Measurements from ENCODE around the gene TEX22.

TEX22 gene

GRCh38 chr14:105392131-105393090 lies 5.9 kb upstream of the TEX22 start:
- H3K9ac ChIP-seq (ENCODE audit: low read length): no peak overlapping the region
- H4K91ac ChIP-seq (ENCODE audit: low read length): no peak overlapping the region
- H2BK5ac ChIP-seq (ENCODE audit: low read depth, low read length, poor library complexity, severe bottlenecking): no peak overlapping the region
- 95% methylated on average over 40 of the region's 40 CpGs for WGBS
- H3K9me3 ChIP-seq (ENCODE audit: control insufficient read depth, low read length): no peaks in the 10 kb centered on the region
- no peak overlapping the region for H2BK120ac ChIP-seq (ENCODE audit: low read depth, low read length)
- H3K14ac ChIP-seq (ENCODE audit: low read length in 2 of 2): no peak overlapping the region
- no peak overlapping the region for H3K27ac ChIP-seq (ENCODE audit: low read length, poor library complexity, severe bottlenecking)
- no peak overlapping the region for H3K4ac ChIP-seq (ENCODE audit: low read depth in 1 of 2, low read length in 2 of 2)
- H2AFZ ChIP-seq (ENCODE audit: low read depth, low read length): no peak overlapping the region
- peak overlapping the region in 1 of 2 experiments; percentile 16 for H3K4me3 ChIP-seq (ENCODE audit: insufficient read depth in 1 of 2, low read depth in 1 of 2, low read length in 2 of 2)
- H3K27me3 ChIP-seq (ENCODE audit: control insufficient read depth in 1 of 2, insufficient read depth in 1 of 2, low read length in 2 of 2): no peaks in the 10 kb centered on the region
- no peak overlapping the region for H3K4me2 ChIP-seq (ENCODE audit: low read length, poor library complexity, severe bottlenecking)
- no peak overlapping the region for H4K8ac ChIP-seq (ENCODE audit: low read length)
- H2AK5ac ChIP-seq (ENCODE audit: low read length, severe bottlenecking): no peak overlapping the region
- H3K36me3 ChIP-seq (ENCODE audit: control insufficient read depth in 1 of 2, insufficient read depth in 2 of 2, low read depth in 1 of 2, low read length in 2 of 2): peaks cover 22 to 68% of the 10 kb centered on the region in 2 experiments
- no peak overlapping the region for H3K18ac ChIP-seq (ENCODE audit: low read depth in 1 of 2, low read length in 2 of 2)
- peaks cover 12% of the 10 kb centered on the region for H3K4me1 ChIP-seq (ENCODE audit: control insufficient read depth, insufficient read depth, low read depth, low read length)
- H2BK15ac ChIP-seq (ENCODE audit: low read depth, poor library complexity, severe bottlenecking): no peak overlapping the region
- no peak for DNase-seq
- H3K79me1 ChIP-seq (replicated peaks; ENCODE audit: low read length, poor library complexity, severe bottlenecking): no peaks in the 10 kb centered on the region
- H3K23ac ChIP-seq (ENCODE audit: low read length in 2 of 2): no peak overlapping the region
- no peak overlapping the region for H2BK12ac ChIP-seq (ENCODE audit: low read length in 2 of 2)

GRCh38 chr14:105393151-105393550 lies 5.2 kb upstream of the TEX22 start:
- H3K4me1 ChIP-seq (ENCODE audit: control insufficient read depth, insufficient read depth, low read depth, low read length): peaks cover 17% of the 10 kb centered on the region
- H2BK120ac ChIP-seq (ENCODE audit: low read depth, low read length): no peak overlapping the region
- no peaks in the 10 kb centered on the region for H3K27me3 ChIP-seq (ENCODE audit: control insufficient read depth in 1 of 2, insufficient read depth in 1 of 2, low read length in 2 of 2)
- H3K27ac ChIP-seq (ENCODE audit: low read length, poor library complexity, severe bottlenecking): no peak overlapping the region
- no peak overlapping the region for H2BK5ac ChIP-seq (ENCODE audit: low read depth, low read length, poor library complexity, severe bottlenecking)
- no peaks in the 10 kb centered on the region for H3K9me3 ChIP-seq (ENCODE audit: control insufficient read depth, low read length)
- H3K9ac ChIP-seq (ENCODE audit: low read length): no peak overlapping the region
- H3K79me1 ChIP-seq (replicated peaks; ENCODE audit: low read length, poor library complexity, severe bottlenecking): no peaks in the 10 kb centered on the region
- no peak overlapping the region for H4K91ac ChIP-seq (ENCODE audit: low read length)
- H2BK12ac ChIP-seq (ENCODE audit: low read length in 2 of 2): no peak overlapping the region
- no peak overlapping the region for H3K18ac ChIP-seq (ENCODE audit: low read depth in 1 of 2, low read length in 2 of 2)
- H2BK15ac ChIP-seq (ENCODE audit: low read depth, poor library complexity, severe bottlenecking): no peak overlapping the region
- H3K36me3 ChIP-seq (ENCODE audit: control insufficient read depth in 1 of 2, insufficient read depth in 2 of 2, low read depth in 1 of 2, low read length in 2 of 2): peaks cover 16 to 60% of the 10 kb centered on the region in 2 experiments
- no peak overlapping the region for H3K23ac ChIP-seq (ENCODE audit: low read length in 2 of 2)
- no peak overlapping the region for H3K4me3 ChIP-seq (ENCODE audit: insufficient read depth in 1 of 2, low read depth in 1 of 2, low read length in 2 of 2)
- H2AFZ ChIP-seq (ENCODE audit: low read depth, low read length): no peak overlapping the region
- 94% methylated on average over 14 of the region's 14 CpGs for WGBS
- no peak overlapping the region for H3K4ac ChIP-seq (ENCODE audit: low read depth in 1 of 2, low read length in 2 of 2)
- H3K14ac ChIP-seq (ENCODE audit: low read length in 2 of 2): no peak overlapping the region
- no peak overlapping the region for H4K8ac ChIP-seq (ENCODE audit: low read length)
- no peak overlapping the region for H2AK5ac ChIP-seq (ENCODE audit: low read length, severe bottlenecking)
- H3K4me2 ChIP-seq (ENCODE audit: low read length, poor library complexity, severe bottlenecking): no peak overlapping the region
- DNase-seq: no peak

GRCh38 chr14:105394714-105395537 lies 3.4 kb upstream of the TEX22 start:
- Histone ChIP-seq H2BK15ac (ENCODE audit: low read depth, poor library complexity, severe bottlenecking) (no peak overlapping the region), H4K8ac (ENCODE audit: low read length) (no peak overlapping the region), H3K18ac (ENCODE audit: low read depth in 1 of 2, low read length in 2 of 2) (no peak overlapping the region), H3K4ac (ENCODE audit: low read depth in 1 of 2, low read length in 2 of 2) (no peak overlapping the region), H3K27me3 (ENCODE audit: control insufficient read depth in 1 of 2, insufficient read depth in 1 of 2, low read length in 2 of 2) (no peaks in the 10 kb centered on the region), H4K91ac (ENCODE audit: low read length) (no peak overlapping the region), H3K9ac (ENCODE audit: low read length) (no peak overlapping the region), H3K27ac (ENCODE audit: low read length, poor library complexity, severe bottlenecking) (no peak overlapping the region), H2BK5ac (ENCODE audit: low read depth, low read length, poor library complexity, severe bottlenecking) (no peak overlapping the region), H3K4me2 (ENCODE audit: low read length, poor library complexity, severe bottlenecking) (no peak overlapping the region), H3K79me1 (replicated peaks; ENCODE audit: low read length, poor library complexity, severe bottlenecking) (peaks cover 13% of the 10 kb centered on the region), H3K4me1 (ENCODE audit: control insufficient read depth, insufficient read depth, low read depth, low read length) (peaks cover 21% of the 10 kb centered on the region), H3K23ac (ENCODE audit: low read length in 2 of 2) (no peak overlapping the region), H3K4me3 (ENCODE audit: insufficient read depth in 1 of 2, low read depth in 1 of 2, low read length in 2 of 2) (no peak overlapping the region), H2BK12ac (ENCODE audit: low read length in 2 of 2) (no peak overlapping the region), H2AK5ac (ENCODE audit: low read length, severe bottlenecking) (no peak overlapping the region), H3K36me3 (ENCODE audit: control insufficient read depth in 1 of 2, insufficient read depth in 2 of 2, low read depth in 1 of 2, low read length in 2 of 2) (peaks cover 22 to 52% of the 10 kb centered on the region in 2 experiments), H3K9me3 (ENCODE audit: control insufficient read depth, low read length) (no peaks in the 10 kb centered on the region), H2AFZ (ENCODE audit: low read depth, low read length) (no peak overlapping the region), H3K14ac (ENCODE audit: low read length in 2 of 2) (no peak overlapping the region), H2BK120ac (ENCODE audit: low read depth, low read length) (no peak overlapping the region)
- no peak for DNase-seq
- WGBS: 89% methylated on average over 24 of the region's 25 CpGs

- Histone ChIP-seq H3K9me3 (ENCODE audit: control insufficient read depth, low read length) (no peaks in the 10 kb centered on the region), H3K27me3 (ENCODE audit: control insufficient read depth in 1 of 2, insufficient read depth in 1 of 2, low read length in 2 of 2) (no peaks in the 10 kb centered on the region), H2BK5ac (ENCODE audit: low read depth, low read length, poor library complexity, severe bottlenecking) (no peak overlapping the region), H3K4me2 (ENCODE audit: low read length, poor library complexity, severe bottlenecking) (no peak overlapping the region), H3K9ac (ENCODE audit: low read length) (no peak overlapping the region), H3K23ac (ENCODE audit: low read length in 2 of 2) (no peak overlapping the region), H3K4ac (ENCODE audit: low read depth in 1 of 2, low read length in 2 of 2) (no peak overlapping the region), H3K36me3 (ENCODE audit: control insufficient read depth in 1 of 2, insufficient read depth in 2 of 2, low read depth in 1 of 2, low read length in 2 of 2) (peaks cover 28 to 57% of the 10 kb centered on the region in 2 experiments), H2AFZ (ENCODE audit: low read depth, low read length) (no peak overlapping the region), H2AK5ac (ENCODE audit: low read length, severe bottlenecking) (no peak overlapping the region), H2BK120ac (ENCODE audit: low read depth, low read length) (no peak overlapping the region), H2BK12ac (ENCODE audit: low read length in 2 of 2) (no peak overlapping the region), H3K4me1 (ENCODE audit: control insufficient read depth, insufficient read depth, low read depth, low read length) (peaks cover 21% of the 10 kb centered on the region), H3K79me1 (replicated peaks; ENCODE audit: low read length, poor library complexity, severe bottlenecking) (peaks cover 19% of the 10 kb centered on the region), H3K14ac (ENCODE audit: low read length in 2 of 2) (no peak overlapping the region), H3K4me3 (ENCODE audit: insufficient read depth in 1 of 2, low read depth in 1 of 2, low read length in 2 of 2) (no peak overlapping the region), H4K8ac (ENCODE audit: low read length) (no peak overlapping the region), H2BK15ac (ENCODE audit: low read depth, poor library complexity, severe bottlenecking) (no peak overlapping the region), H3K27ac (ENCODE audit: low read length, poor library complexity, severe bottlenecking) (no peak overlapping the region), H4K91ac (ENCODE audit: low read length) (no peak overlapping the region), H3K18ac (ENCODE audit: low read depth in 1 of 2, low read length in 2 of 2) (no peak overlapping the region)
- no peak for DNase-seq
- 99% methylated on average over 8 of the region's 8 CpGs for WGBS
Observed at GRCh38 chr14:105395538-105395854, 2.8 kb upstream of the TEX22 start.
